ENCODE measurements around the gene BLVRB. TPM values are rescaled to one million over a fixed set of nuclear protein-coding genes. Genes with fewer than 3 reads are reported as not detected.

The BLVRB gene
- total RNA-seq, 1 donor from 2014 or later, result 11.3 TPM

DNA sequence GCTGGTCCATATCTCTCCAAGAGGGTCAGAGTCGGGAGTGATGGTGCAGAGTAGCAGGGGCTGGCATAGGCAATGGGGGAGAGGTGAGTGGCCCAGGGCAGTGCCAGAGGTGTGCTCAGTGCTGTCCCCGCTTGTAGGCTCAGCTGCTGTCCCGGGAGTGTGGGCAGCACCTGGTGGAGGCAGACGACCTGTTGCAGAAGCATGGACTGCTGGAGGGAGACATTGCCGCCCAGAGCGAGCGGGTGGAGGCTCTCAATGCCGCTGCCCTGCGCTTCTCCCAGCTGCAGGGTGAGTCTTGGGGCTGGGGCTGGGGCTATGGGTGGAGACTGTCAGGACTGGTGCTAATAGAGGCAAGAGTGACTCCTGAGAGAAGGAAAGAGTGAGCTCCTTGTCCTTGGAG is 40.6 kb upstream of the BLVRB start:
- H2AFZ ChIP-seq (replicated peaks), result no peak overlapping the region
- peaks cover 26% of the 10 kb centered on the region for H3K27me3 Mint-ChIP-seq (ENCODE audit: insufficient read depth, low read depth)
- peaks cover 51% of the 10 kb centered on the region for H3K27me3 ChIP-seq

DNA sequence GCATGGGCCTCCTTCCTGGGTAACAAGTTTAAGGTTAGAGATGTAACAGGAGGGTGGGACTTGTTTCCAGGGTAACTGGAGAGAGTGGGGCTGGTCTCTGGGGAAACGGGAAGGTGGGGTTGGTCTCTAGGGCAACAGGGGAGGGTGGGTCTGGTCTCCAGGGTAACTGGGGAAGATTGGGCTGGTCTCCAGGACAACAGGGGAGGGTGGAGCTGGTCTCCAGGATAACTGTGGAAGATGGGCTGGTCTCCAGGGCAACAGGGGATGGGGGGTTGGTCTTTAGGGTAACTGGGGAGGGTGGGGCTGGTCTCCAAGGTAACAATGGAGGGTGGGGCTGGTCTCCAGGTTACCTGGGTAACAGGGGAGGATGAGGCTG is 37.8 kb upstream of the BLVRB start:
- Histone ChIP-seq H3K27ac (no peak overlapping the region), H4K20me1 (ENCODE audit: low read depth) (no peaks in the 10 kb centered on the region), H3K9me3 (ENCODE audit: low read depth) (no peaks in the 10 kb centered on the region), H3F3A (ENCODE audit: low read depth) (peaks cover 6% of the 10 kb centered on the region), H3K36me3 (no peaks in the 10 kb centered on the region), H3K4me1 (no peaks in the 10 kb centered on the region), H3K4me3 (no peak overlapping the region), H3K27me3 (peaks cover 23% of the 10 kb centered on the region), H3K79me2 (ENCODE audit: low read depth) (no peaks in the 10 kb centered on the region), H3K9ac (no peak overlapping the region), H2AFZ (replicated peaks) (no peak overlapping the region), H3K4me2 (no peak overlapping the region)
- peaks cover 33% of the 10 kb centered on the region for H3K4me1 Mint-ChIP-seq
- peak overlapping the region; percentile 71 for H3K4me3 Mint-ChIP-seq
- peak overlapping the region; percentile 43 for H3K27ac Mint-ChIP-seq
- TF ChIP-seq EZH2 (IDR thresholded peaks at IDR 0.05), result no peak
- TF ChIP-seq, protein P1, sequence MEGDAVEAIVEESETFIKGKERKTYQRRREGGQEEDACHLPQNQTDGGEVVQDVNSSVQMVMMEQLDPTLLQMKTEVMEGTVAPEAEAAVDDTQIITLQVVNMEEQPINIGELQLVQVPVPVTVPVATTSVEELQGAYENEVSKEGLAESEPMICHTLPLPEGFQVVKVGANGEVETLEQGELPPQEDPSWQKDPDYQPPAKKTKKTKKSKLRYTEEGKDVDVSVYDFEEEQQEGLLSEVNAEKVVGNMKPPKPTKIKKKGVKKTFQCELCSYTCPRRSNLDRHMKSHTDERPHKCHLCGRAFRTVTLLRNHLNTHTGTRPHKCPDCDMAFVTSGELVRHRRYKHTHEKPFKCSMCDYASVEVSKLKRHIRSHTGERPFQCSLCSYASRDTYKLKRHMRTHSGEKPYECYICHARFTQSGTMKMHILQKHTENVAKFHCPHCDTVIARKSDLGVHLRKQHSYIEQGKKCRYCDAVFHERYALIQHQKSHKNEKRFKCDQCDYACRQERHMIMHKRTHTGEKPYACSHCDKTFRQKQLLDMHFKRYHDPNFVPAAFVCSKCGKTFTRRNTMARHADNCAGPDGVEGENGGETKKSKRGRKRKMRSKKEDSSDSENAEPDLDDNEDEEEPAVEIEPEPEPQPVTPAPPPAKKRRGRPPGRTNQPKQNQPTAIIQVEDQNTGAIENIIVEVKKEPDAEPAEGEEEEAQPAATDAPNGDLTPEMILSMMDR (IDR thresholded peaks at IDR 0.05), result no peak
- TF ChIP-seq EZH2phosphoT487 (IDR thresholded peaks at IDR 0.05), result no peak
- peak; percentile 26 for DNase-seq (ENCODE audit: low spot score)
- no peaks in the 10 kb centered on the region for H3K36me3 Mint-ChIP-seq
- peaks cover 5% of the 10 kb centered on the region for H3K9me3 Mint-ChIP-seq
- peaks cover 17% of the 10 kb centered on the region for H3K27me3 Mint-ChIP-seq (ENCODE audit: insufficient read depth, low read depth)

More for the DNA sequence above, 40.6 kb upstream of the BLVRB start:
- Mint-ChIP-seq H3K4me3 (no peak overlapping the region), H3K9me3 (peaks cover 5% of the 10 kb centered on the region), H3K36me3 (no peaks in the 10 kb centered on the region), H3K4me1 (peaks cover 34% of the 10 kb centered on the region), H3K27ac (no peak overlapping the region)
- no peak overlapping the region for H3K9ac ChIP-seq
- TF ChIP-seq EZH2 (IDR thresholded peaks at IDR 0.05), result no peak
- TF ChIP-seq, protein P1 (IDR thresholded peaks at IDR 0.05), result no peak
- no peak for TF ChIP-seq EZH2phosphoT487 (IDR thresholded peaks at IDR 0.05)
- H3K4me2 ChIP-seq, result no peak overlapping the region
- no peak for DNase-seq (ENCODE audit: low spot score)
- peaks cover 6% of the 10 kb centered on the region for H3F3A ChIP-seq (ENCODE audit: low read depth)
- no peaks in the 10 kb centered on the region for H3K79me2 ChIP-seq (ENCODE audit: low read depth)
- no peaks in the 10 kb centered on the region for H4K20me1 ChIP-seq (ENCODE audit: low read depth)
- no peaks in the 10 kb centered on the region for H3K36me3 ChIP-seq
- no peak overlapping the region for H3K27ac ChIP-seq
- H3K4me3 ChIP-seq, result no peak overlapping the region
- H3K9me3 ChIP-seq (ENCODE audit: low read depth), result no peaks in the 10 kb centered on the region
- no peaks in the 10 kb centered on the region for H3K4me1 ChIP-seq

GRCh38 chr19:40502647-40503319 is 37.2 kb upstream of the BLVRB start:
- H3K9me3 ChIP-seq (ENCODE audit: low read depth), result no peaks in the 10 kb centered on the region
- DNase-seq (ENCODE audit: low spot score), result peak; percentile 27
- H3K79me2 ChIP-seq (ENCODE audit: low read depth), result no peaks in the 10 kb centered on the region
- peak overlapping the region; percentile 93 for H3K27ac Mint-ChIP-seq
- peaks cover 5% of the 10 kb centered on the region for H3K9me3 Mint-ChIP-seq
- no peak overlapping the region for H3K4me2 ChIP-seq
- peak overlapping the region; percentile 71 for H3K4me3 Mint-ChIP-seq
- H3K36me3 ChIP-seq, result no peaks in the 10 kb centered on the region
- H3K27me3 ChIP-seq, result peaks cover 23% of the 10 kb centered on the region
- H3K4me1 ChIP-seq, result no peaks in the 10 kb centered on the region
- H3F3A ChIP-seq (ENCODE audit: low read depth), result peaks cover 6% of the 10 kb centered on the region
- H3K36me3 Mint-ChIP-seq, result no peaks in the 10 kb centered on the region
- TF ChIP-seq, protein P1 (IDR thresholded peaks at IDR 0.05), result peak; percentile 19
- TF ChIP-seq EZH2 (IDR thresholded peaks at IDR 0.05), result no peak
- H4K20me1 ChIP-seq (ENCODE audit: low read depth), result no peaks in the 10 kb centered on the region
- no peak overlapping the region for H3K9ac ChIP-seq
- peaks cover 19% of the 10 kb centered on the region for H3K27me3 Mint-ChIP-seq (ENCODE audit: insufficient read depth, low read depth)
- H3K4me1 Mint-ChIP-seq, result peaks cover 33% of the 10 kb centered on the region
- H3K27ac ChIP-seq, result no peak overlapping the region
- H2AFZ ChIP-seq (replicated peaks), result no peak overlapping the region
- no peak overlapping the region for H3K4me3 ChIP-seq

Data from neural progenitor cell (in vitro differentiated cells).